Suppressor macrophage treated with lipopolysaccharide for 4 hours (primary cell): ENCODE data around the gene KCNK5.

Experiments used
- DNase-seq: peaks from one replicate; pipeline ENCODE4 v3.0.0-alpha.2; 2020

Gene KCNK5

DNA sequence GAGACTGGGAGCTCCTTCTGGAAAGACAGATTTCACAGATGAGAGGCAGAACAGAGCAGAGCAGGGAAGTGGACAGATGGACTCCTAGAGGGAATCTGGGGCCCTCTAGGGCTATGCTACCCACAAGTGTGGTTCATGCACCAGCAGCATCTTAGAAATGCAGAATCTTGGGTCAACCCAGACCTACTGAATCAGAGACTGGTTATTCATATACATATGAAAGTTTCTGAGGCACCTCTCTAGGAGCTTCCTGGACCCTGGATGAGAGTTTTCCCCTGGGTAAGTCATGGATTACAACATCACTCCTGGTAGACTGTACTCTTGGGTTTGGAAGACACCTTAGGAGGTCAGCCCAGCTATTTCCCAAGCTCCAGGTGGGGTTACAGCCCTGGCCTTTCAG is 58.9 kb downstream of the KCNK5 start:
- DNase-seq, result no peak

DNA sequence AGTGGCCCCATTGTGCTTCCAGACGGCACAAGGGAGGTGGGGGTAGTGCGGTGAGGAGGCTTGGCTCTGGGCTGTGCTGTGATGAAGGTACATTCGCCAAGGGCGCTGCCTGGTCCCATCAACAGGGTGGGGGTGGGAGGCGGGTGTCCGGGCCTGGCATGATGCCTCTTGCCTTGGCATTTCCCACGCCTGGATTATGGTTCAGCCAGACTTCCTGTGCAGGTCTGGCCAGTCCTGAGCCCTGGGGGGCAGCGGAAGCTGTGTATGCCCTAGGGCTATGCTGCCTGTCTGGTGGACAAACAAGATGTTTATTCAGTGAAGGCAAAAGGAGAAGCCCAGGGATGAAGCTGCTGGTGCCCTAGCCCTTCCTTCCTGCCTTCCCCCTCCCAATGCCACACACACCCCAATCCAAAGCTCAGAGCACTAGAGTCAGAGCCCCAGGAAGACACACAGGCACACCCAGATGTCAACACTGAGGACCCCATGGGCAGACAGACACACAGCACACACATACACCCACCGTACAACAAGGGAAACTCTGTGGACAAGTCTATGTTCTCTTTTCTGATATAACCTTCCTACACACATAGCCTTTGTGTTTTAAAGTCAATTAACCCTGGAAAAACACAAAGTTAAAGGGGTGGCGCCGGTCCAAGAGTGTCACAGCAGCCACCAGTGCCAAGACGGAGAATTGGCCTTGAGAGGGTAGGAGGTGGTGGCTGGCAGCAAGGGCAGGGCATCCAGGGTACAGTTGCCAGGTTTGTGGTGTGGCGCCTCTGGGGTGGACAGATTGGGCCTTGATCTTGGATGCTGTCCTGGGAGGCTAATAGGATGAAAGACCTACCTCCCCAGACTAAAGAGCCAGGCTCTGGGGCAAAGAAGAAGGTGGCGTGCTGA is 59.6 kb downstream of the KCNK5 start:
- DNase-seq, result no peak

DNA sequence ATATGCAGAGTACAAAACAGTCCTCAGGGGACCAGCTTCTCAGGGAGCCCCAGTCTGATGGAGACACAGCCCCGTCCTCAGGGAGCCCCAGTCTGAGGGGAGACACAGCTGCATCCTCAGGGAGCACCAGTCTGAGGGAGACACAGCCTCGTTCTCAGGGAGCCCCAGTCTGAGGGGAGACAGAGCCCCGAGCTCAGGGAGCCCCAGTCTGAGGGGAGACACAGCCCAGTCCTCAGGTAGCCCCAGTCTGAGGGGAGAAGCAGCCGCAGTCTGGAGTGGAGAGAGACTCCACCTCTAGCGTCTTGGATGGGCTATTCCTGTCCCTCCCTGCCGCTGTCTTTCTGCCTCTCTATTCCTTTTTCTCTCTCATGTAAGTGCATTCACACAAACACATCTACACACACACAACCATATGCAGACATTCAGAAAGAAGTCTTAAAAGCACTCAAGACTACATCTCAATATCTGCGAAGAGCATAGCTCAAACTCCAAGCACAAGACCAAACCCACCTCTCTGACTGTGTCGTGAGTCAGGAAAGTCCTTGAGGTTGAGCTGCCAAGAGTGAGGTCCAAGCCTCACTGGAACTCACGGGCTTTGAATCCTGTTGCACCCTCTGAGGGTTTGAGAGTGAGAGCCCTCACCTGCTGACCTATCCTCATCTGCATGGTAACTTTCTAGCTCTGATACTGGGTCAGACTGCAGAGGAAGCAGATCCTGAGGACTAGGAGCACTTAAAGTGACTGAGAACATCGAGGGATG is 61.2 kb downstream of the KCNK5 start:
- no peak for DNase-seq

DNA sequence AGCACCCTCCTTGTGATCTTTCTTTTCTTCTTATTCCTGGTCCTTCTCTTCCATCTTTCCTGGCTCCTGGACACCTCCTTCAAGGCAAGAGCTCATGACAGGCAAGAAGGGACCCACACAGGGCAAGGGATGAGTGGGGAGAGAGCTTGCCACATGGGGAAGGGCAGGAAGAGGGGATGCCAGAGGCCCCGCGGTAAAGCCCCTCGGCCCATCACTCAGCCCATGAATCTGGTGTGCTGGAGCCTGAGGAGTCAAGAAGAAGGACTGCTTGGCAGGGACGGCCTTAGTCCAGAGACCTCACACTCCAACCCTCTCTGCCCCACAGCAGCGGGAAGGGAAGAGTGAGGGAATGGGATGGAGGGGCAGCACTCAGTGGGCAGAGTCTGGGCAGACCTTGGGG is 62.0 kb downstream of the KCNK5 start:
- no peak for DNase-seq

GRCh38 chr6:39166912-39167290 is 62.4 kb downstream of the KCNK5 start:
- no peak for DNase-seq

DNA sequence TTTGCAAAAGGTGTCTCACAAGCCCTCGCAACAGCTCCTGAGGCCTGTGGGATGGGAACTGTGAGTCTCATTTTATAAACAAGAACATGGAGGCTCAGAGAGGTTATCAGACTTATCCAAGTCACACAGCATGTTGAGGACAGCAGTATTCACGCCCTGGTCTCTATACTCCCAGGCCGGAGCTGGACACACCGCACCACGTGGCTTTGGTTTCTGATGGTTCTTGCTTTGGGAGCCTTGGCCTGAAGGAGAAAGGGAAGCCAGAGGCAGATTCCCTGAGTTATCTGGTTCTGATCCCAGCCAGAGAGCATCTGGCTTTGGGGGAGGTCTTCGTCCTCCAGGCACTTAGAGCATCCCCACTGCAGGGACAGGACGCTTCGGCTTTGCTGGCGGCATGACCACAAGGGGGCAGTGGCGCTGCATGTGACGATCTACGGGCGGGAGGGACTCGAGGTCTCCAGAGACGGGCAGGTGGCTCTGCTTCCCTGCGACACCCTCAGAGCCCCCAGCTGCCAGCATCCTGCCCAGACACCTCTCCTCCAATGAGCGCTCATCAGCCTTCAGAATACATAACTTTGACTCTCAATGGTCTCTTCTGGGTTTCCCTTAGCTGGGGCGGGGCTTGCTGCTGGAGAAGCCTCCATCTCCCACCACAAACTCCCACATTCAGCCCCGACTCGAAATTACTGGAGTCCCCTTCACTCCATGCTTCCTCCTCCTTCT is 62.9 kb downstream of the KCNK5 start:
- peak; percentile 88 for DNase-seq

GRCh38 chr6:39157511-39157910 is 71.8 kb downstream of the KCNK5 start:
- no peak for DNase-seq

DNA sequence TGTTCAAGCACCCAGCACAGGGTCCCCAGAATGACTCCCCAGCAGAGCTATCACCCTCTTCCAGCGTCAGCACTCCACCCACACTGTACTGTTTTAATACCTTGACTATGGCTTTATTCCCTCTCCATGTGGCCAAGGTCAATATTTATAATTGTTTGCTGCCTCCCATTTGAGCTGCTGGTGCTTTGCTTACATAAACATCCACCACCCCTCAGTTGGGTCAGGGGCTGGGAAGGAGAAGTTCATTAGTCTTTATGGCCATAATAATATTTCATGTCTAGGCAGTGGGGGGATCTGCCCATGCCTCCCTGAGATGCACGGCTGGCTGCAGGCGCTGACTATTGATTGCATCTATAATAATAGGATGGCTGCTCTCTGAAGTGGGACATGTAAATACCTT is 72.5 kb downstream of the KCNK5 start:
- DNase-seq, result no peak

DNA sequence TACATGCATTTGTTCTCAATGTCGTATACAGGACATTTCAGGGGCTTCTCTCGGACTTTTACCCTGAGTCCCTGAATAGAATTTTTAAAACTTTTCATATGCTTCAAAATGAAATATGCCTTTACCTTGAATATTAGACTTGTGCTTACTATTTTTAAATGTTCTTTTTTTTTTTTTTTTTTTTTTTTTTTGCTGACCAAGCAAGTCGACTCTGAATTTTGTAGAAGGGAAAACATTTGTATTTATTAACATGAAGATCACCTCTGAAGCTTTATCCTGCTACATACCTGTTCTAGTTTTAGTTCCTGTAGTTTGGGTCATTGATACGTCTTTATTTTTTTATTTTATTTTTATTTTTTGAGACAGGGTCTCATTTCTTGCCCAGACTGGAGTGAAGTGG is 74.6 kb downstream of the KCNK5 start:
- DNase-seq, result no peak

GRCh38 chr6:39153766-39154397 is 75.4 kb downstream of the KCNK5 start:
- no peak for DNase-seq

DNA sequence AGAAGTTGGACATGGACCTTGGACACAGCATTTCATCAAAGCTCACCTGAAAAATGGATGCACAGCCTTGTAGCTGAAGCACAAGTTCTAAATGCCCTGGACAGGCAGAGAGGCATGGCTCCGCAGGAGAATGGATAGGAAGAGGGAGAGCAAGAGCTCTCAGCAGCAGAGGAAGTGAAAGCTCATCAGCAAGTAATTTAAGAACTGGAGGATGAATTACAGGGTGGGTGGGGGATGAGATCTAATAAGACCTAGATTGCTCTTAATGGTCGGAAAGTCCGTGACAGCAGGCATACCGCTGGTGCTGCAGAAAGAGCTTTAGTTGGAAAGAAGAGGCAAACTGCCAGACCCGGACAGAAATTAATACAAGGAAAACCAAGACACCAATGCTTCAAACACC is 77.0 kb downstream of the KCNK5 start:
- no peak for DNase-seq

GRCh38 chr6:39151211-39151610 is 78.1 kb downstream of the KCNK5 start:
- DNase-seq, result no peak

- DNase-seq, result no peak
Observed at GRCh38 chr6:39144481-39145173, 84.6 kb downstream of the KCNK5 start.

DNA sequence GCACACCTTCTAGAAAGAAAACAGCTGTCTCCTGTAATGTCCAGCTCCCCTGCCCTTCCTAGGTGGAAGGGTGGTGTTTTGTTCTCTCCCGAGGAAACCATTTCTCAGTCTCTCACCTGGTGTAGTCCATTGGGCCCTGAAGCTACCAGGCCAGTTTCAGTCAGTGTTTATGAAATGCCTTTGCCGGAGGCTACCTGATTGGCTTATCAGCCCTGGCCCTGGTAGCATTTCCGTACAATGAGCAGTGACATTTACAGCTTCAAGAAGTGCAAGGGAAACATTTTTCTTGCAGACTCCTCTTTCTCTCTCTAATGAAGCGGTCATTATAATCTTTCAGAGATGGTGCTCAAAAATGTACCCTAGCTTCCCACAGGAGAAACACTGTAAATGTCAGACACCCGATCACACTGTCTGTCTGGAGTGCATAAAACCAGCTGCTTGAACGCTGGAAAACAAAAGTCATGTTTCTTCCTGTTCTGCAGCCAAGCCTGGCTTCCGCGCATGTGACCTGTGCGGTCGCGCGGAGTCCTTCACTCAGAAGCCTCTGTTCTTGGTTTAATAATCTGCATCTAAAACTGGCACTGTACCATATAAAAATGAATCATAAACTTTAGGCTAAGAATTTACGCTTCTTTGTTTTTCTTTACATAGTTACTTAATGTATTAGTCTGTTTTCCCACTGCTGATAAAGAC is 85.9 kb downstream of the KCNK5 start:
- DNase-seq, result no peak

GRCh38 chr6:39140556-39141167 is 88.6 kb downstream of the KCNK5 start:
- DNase-seq, result no peak
